WTC11 (cell line): Measurements from ENCODE around the gene RAD23B. TPM values are rescaled to one million over a fixed set of nuclear protein-coding genes. Genes with fewer than 3 reads are reported as not detected.

Source experiments
- ATAC-seq: fragments of 200-7000 bp; cut with Tn5 transposase; 2 replicates; pipeline ENCODE4 v1.10.0; 2021; ENCODE audit warnings: mild to moderate bottlenecking, moderate library complexity
- CTCF ChIA-PET: fragments of 300-600 bp; sonication (Branson Sonifier 250); formaldehyde crosslinking; loops from one replicate; lab custom pipeline; 2021; ENCODE audit warnings: antibody characterized with exemption; lab: Charles Lee
- POLR2A ChIA-PET: fragments of 350-600 bp; sonication (Branson Sonifier 250); formaldehyde crosslinking; loops from one replicate; lab custom pipeline; 2021; ENCODE audit warnings: antibody characterized with exemption; lab: Charles Lee
- DNase-seq: peaks from one replicate; pipeline ENCODE4 v3.0.0; 2021; ENCODE audit warnings: low spot score
- H3K27ac Mint-ChIP-seq: 2 replicates; pipeline ENCODE4 v1.8.0; 2021; ENCODE audit warnings: mixed read lengths
- H3K27me3 Mint-ChIP-seq: 2 replicates; pipeline ENCODE4 v1.8.0; 2021; ENCODE audit warnings: low read depth, mild to moderate bottlenecking, moderate library complexity, mixed read lengths
- H3K36me3 Mint-ChIP-seq: 2 replicates; pipeline ENCODE4 v1.8.0; 2021; ENCODE audit warnings: mixed read lengths
- H3K4me1 Mint-ChIP-seq: 2 replicates; pipeline ENCODE4 v1.8.0; 2022; ENCODE audit warnings: mixed read lengths
- H3K4me3 Mint-ChIP-seq: 2 replicates; pipeline ENCODE4 v1.8.0; 2021; ENCODE audit warnings: mild to moderate bottlenecking, moderate library complexity, mixed read lengths
- H3K9me3 Mint-ChIP-seq: 2 replicates; pipeline ENCODE4 v1.8.0; 2021; ENCODE audit warnings: mixed read lengths
- CBFB ChIP-seq: sonication (generic); formaldehyde crosslinking; IDR thresholded peaks from 2 replicates; pipeline ENCODE4 v1.8.1; 2022; ENCODE audit warnings: mild to moderate bottlenecking, low read depth, missing genetic modification reagents
- CREM ChIP-seq: sonication (generic); formaldehyde crosslinking; IDR thresholded peaks from 2 replicates; pipeline ENCODE4 v1.8.1; 2022; ENCODE audit warnings: mild to moderate bottlenecking, missing genetic modification reagents, moderate library complexity
- CTCF ChIP-seq: fragments of 200-600 bp; IDR thresholded peaks from 2 replicates; pipeline ENCODE4 v1.8.0; 2022; ENCODE audit warnings: antibody characterized with exemption
- E2F4 ChIP-seq: sonication (generic); formaldehyde crosslinking; IDR thresholded peaks from 2 replicates; pipeline ENCODE4 v1.8.1; 2022; ENCODE audit warnings: low read depth, mild to moderate bottlenecking, moderate library complexity, missing genetic modification reagents, borderline replicate concordance
- ELF4 ChIP-seq: sonication (generic); formaldehyde crosslinking; IDR thresholded peaks from 2 replicates; pipeline ENCODE4 v1.8.1; 2022; ENCODE audit warnings: low read depth, mild to moderate bottlenecking, moderate library complexity, missing genetic modification reagents
- ERG ChIP-seq: fragments of 250-450 bp; sonication (Bioruptor Pico); IDR thresholded peaks from 2 replicates; pipeline ENCODE4 v1.8.0; 2021; ENCODE audit warnings: mild to moderate bottlenecking
- FOXP4 ChIP-seq: sonication (generic); formaldehyde crosslinking; IDR thresholded peaks from 2 replicates; pipeline ENCODE4 v1.8.0; 2022; ENCODE audit warnings: mild to moderate bottlenecking, missing genetic modification reagents
- GABPB1 ChIP-seq: sonication (generic); formaldehyde crosslinking; IDR thresholded peaks from 2 replicates; pipeline ENCODE4 v1.8.1; 2023; ENCODE audit warnings: mild to moderate bottlenecking, missing genetic modification reagents
- HMGXB4 ChIP-seq: sonication (generic); formaldehyde crosslinking; IDR thresholded peaks from 2 replicates; pipeline ENCODE4 v1.8.1; 2023; ENCODE audit warnings: mild to moderate bottlenecking, moderate library complexity, missing genetic modification reagents
- IRF1 ChIP-seq: sonication (generic); formaldehyde crosslinking; IDR thresholded peaks from 2 replicates; pipeline ENCODE4 v1.8.0; 2023; ENCODE audit warnings: missing genetic modification reagents
- IRF2 ChIP-seq: sonication (generic); formaldehyde crosslinking; IDR thresholded peaks from 2 replicates; pipeline ENCODE4 v1.8.0; 2022; ENCODE audit warnings: low read depth, missing genetic modification reagents, borderline replicate concordance
- JAZF1 ChIP-seq: fragments of 250-450 bp; sonication (Bioruptor Pico); IDR thresholded peaks from 2 replicates; pipeline ENCODE4 v1.9.0; 2021; ENCODE audit warnings: moderate library complexity, mild to moderate bottlenecking, inconsistent platforms
- NR1H2 ChIP-seq: sonication (generic); formaldehyde crosslinking; IDR thresholded peaks from 2 replicates; pipeline ENCODE4 v1.9.0; 2021; ENCODE audit warnings: mild to moderate bottlenecking, moderate library complexity, missing genetic modification reagents
- PRRX2 ChIP-seq: fragments of 250-450 bp; sonication (Bioruptor Pico); IDR thresholded peaks from 2 replicates; pipeline ENCODE4 v1.8.0; 2021; ENCODE audit warnings: mild to moderate bottlenecking
- SOX15 ChIP-seq: fragments of 250-450 bp; sonication (Bioruptor Pico); IDR thresholded peaks from 2 replicates; pipeline ENCODE4 v1.9.0; 2021; ENCODE audit warnings: mild to moderate bottlenecking
- SP1 ChIP-seq: sonication (generic); formaldehyde crosslinking; conservative IDR thresholded peaks from 2 replicates; pipeline ENCODE4 v1.8.1; 2022; ENCODE audit warnings: missing genetic modification reagents
- TEAD1 ChIP-seq: sonication (generic); formaldehyde crosslinking; IDR thresholded peaks from 2 replicates; pipeline ENCODE4 v1.8.0; 2022; ENCODE audit warnings: mild to moderate bottlenecking, missing genetic modification reagents
- ZBTB43 ChIP-seq: sonication (generic); formaldehyde crosslinking; IDR thresholded peaks from 2 replicates; pipeline ENCODE4 v1.8.1; 2023; ENCODE audit warnings: mild to moderate bottlenecking, missing genetic modification reagents
- ZNF138 ChIP-seq: sonication (generic); formaldehyde crosslinking; conservative IDR thresholded peaks from 2 replicates; pipeline ENCODE4 v1.8.1; 2022; ENCODE audit warnings: mild to moderate bottlenecking, moderate library complexity, missing genetic modification reagents
- ZNF263 ChIP-seq: sonication (generic); formaldehyde crosslinking; IDR thresholded peaks from 2 replicates; pipeline ENCODE4 v1.8.1; 2022; ENCODE audit warnings: low read depth, mild to moderate bottlenecking, moderate library complexity, missing genetic modification reagents
- ZNF416 ChIP-seq: fragments of 250-450 bp; sonication (Bioruptor Pico); IDR thresholded peaks from 2 replicates; pipeline ENCODE4 v1.9.0; 2021; ENCODE audit warnings: mild to moderate bottlenecking, inconsistent platforms
- ZNF512 ChIP-seq: sonication (generic); formaldehyde crosslinking; IDR thresholded peaks from 2 replicates; pipeline ENCODE4 v1.8.1; 2022; ENCODE audit warnings: missing genetic modification reagents, borderline replicate concordance
- ZSCAN18 ChIP-seq: fragments of 250-450 bp; sonication (Bioruptor Pico); IDR thresholded peaks from 2 replicates; pipeline ENCODE4 v2.1.2; 2022; ENCODE audit warnings: mild to moderate bottlenecking, moderate library complexity
- total RNA-seq: library from RNA; stranded (reverse); gene quantifications from 3 replicates; pipeline ENCODE4 v1.2.3, GENCODE V29; 2021

Gene RAD23B
- total RNA-seq, 1 experiment from 2014 or later, result 150 TPM

- TF ChIP-seq CREM (CRISPR knock-in tag) (no peak), FOXP4 (CRISPR knock-in tag) (no peak), SP1 (no peak), CBFB (no peak), IRF2 (CRISPR knock-in tag) (no peak), ZNF263 (CRISPR knock-in tag) (no peak), ERG (CRISPR knock-in tag) (no peak)
- TF ChIP-seq, all 79 proteins: peak for 0
Measured at GRCh38 chr9:107360098-107360497, 77.0 kb downstream of the RAD23B start (continued).

- Mint-ChIP-seq H3K9me3 (no peaks in the 10 kb centered on the region), H3K27me3 (no peaks in the 10 kb centered on the region), H3K4me3 (no peak overlapping the region), H3K36me3 (no peaks in the 10 kb centered on the region), H3K4me1 (peaks cover 7% of the 10 kb centered on the region), H3K27ac (no peak overlapping the region)
- ChIA-PET POLR2A (no interaction called here), CTCF (interaction anchor here (1.1 kb wide), 1 partner anchor 63 kb away, joined by 3 read pairs; no protein-coding TSS in a partner anchor)
- no peak for ATAC-seq
- no peak for DNase-seq
- TF ChIP-seq NR1H2, result no peak
- TF ChIP-seq ZBTB43 (CRISPR knock-in tag), result no peak
- no peak for TF ChIP-seq CTCF
- no peak for TF ChIP-seq HMGXB4 (CRISPR knock-in tag)
- no peak for TF ChIP-seq IRF1 (CRISPR knock-in tag)
- no peak for TF ChIP-seq E2F4 (CRISPR knock-in tag)
- no peak for TF ChIP-seq ZNF416
- no peak for TF ChIP-seq ELF4 (CRISPR knock-in tag)
- TF ChIP-seq TEAD1 (CRISPR knock-in tag), result no peak
- no peak for TF ChIP-seq GABPB1 (CRISPR knock-in tag)
- TF ChIP-seq ZSCAN18, result no peak
- TF ChIP-seq ZNF512 (CRISPR knock-in tag), result no peak
- TF ChIP-seq JAZF1 (CRISPR knock-in tag), result no peak
- no peak for TF ChIP-seq ERG (CRISPR knock-in tag)
- TF ChIP-seq PRRX2 (CRISPR knock-in tag), result no peak
- no peak for TF ChIP-seq SOX15 (CRISPR knock-in tag)
- TF ChIP-seq ZNF138 (CRISPR knock-in tag), result no peak
Measured at GRCh38 chr9:107361816-107362215, 78.7 kb downstream of the RAD23B start.
